Osteoblast (primary cell): Measurements from ENCODE around the gene MCM5. TPM values are rescaled to one million over a fixed set of nuclear protein-coding genes. Genes with fewer than 3 reads are reported as not detected.
A peak's percentile ranks its signal among the peaks of the same experiment; 100 is the strongest.

ENCODE experiments used
- DNase-seq: peaks from one replicate; pipeline ENCODE4 v3.0.0; 2011; ENCODE audit warnings: low spot score, mixed read lengths; ENCODE audit not compliant: insufficient read length; ENCODE audit errors: missing footprints
- H2AFZ ChIP-seq: 2 replicates; pipeline ENCODE4 v1.6.0; 2011; ENCODE audit warnings: mild to moderate bottlenecking, low read length
- H3K27ac ChIP-seq: 2 replicates; pipeline ENCODE4 v1.5.1; 2011; ENCODE audit warnings: mild to moderate bottlenecking, low read depth, low read length, moderate library complexity
- H3K27me3 ChIP-seq: 2 replicates; pipeline ENCODE4 v1.6.0; 2012; ENCODE audit warnings: mild to moderate bottlenecking, control low read depth, inconsistent platforms, low read length, moderate library complexity; ENCODE audit not compliant: insufficient read depth
- H3K36me3 ChIP-seq: 2 replicates; pipeline ENCODE4 v1.5.1; 2011; ENCODE audit warnings: mild to moderate bottlenecking, low read length, control low read depth, moderate library complexity; ENCODE audit not compliant: insufficient read depth
- H3K4me1 ChIP-seq: 2 replicates; pipeline ENCODE4 v1.5.1; 2011; ENCODE audit warnings: mild to moderate bottlenecking, low read length, control low read depth, moderate library complexity; ENCODE audit not compliant: insufficient read depth
- H3K4me2 ChIP-seq: 2 replicates; pipeline ENCODE4 v1.6.0; 2011; ENCODE audit warnings: mild to moderate bottlenecking, low read length; ENCODE audit not compliant: insufficient read depth
- H3K4me3 ChIP-seq: fragments of 200-600 bp; sonication (generic); 3 replicates; pipeline ENCODE4 v1.5.1; 2012; ENCODE audit warnings: mild to moderate bottlenecking, low read length, inconsistent platforms; ENCODE audit not compliant: insufficient read depth
- H3K79me2 ChIP-seq: 2 replicates; pipeline ENCODE4 v1.6.0; 2012; ENCODE audit warnings: mild to moderate bottlenecking, low read length, control low read depth, inconsistent platforms; ENCODE audit not compliant: insufficient read depth
- H3K9me3 ChIP-seq: 2 replicates; pipeline ENCODE4 v1.5.1; 2011; ENCODE audit warnings: low read depth, low read length, control low read depth
- H4K20me1 ChIP-seq: 2 replicates; pipeline ENCODE4 v1.6.0; 2012; ENCODE audit warnings: mild to moderate bottlenecking, low read length, control low read depth; ENCODE audit not compliant: insufficient read depth
- total RNA-seq: library from RNA; depleted of rRNA; stranded (reverse); fragments of >200 nt; gene quantifications from 2 replicates; pipeline ENCODE4 v1.2.3, GENCODE V29; 2012
- TF ChIP-seq, protein P1 (sequence below): IDR thresholded peaks from 2 replicates; pipeline ENCODE4 v1.5.1; 2011; ENCODE audit warnings: mild to moderate bottlenecking, low read depth, low read length, moderate library complexity; ENCODE audit errors: extremely low read depth

MCM5 gene
- total RNA-seq, 1 donor = 12.7 TPM

- H3K4me3 ChIP-seq = no peak overlapping the region
- H2AFZ ChIP-seq = no peak overlapping the region
- TF ChIP-seq, protein P1, sequence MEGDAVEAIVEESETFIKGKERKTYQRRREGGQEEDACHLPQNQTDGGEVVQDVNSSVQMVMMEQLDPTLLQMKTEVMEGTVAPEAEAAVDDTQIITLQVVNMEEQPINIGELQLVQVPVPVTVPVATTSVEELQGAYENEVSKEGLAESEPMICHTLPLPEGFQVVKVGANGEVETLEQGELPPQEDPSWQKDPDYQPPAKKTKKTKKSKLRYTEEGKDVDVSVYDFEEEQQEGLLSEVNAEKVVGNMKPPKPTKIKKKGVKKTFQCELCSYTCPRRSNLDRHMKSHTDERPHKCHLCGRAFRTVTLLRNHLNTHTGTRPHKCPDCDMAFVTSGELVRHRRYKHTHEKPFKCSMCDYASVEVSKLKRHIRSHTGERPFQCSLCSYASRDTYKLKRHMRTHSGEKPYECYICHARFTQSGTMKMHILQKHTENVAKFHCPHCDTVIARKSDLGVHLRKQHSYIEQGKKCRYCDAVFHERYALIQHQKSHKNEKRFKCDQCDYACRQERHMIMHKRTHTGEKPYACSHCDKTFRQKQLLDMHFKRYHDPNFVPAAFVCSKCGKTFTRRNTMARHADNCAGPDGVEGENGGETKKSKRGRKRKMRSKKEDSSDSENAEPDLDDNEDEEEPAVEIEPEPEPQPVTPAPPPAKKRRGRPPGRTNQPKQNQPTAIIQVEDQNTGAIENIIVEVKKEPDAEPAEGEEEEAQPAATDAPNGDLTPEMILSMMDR = no peak
- no peak overlapping the region for H3K4me2 ChIP-seq
- no peak overlapping the region for H3K27ac ChIP-seq
- no peaks in the 10 kb centered on the region for H3K36me3 ChIP-seq
- H3K9me3 ChIP-seq = no peaks in the 10 kb centered on the region
- H3K79me2 ChIP-seq = no peaks in the 10 kb centered on the region
- H3K4me1 ChIP-seq = peaks cover 13% of the 10 kb centered on the region
- no peaks in the 10 kb centered on the region for H4K20me1 ChIP-seq
- H3K27me3 ChIP-seq = no peaks in the 10 kb centered on the region
- peak; percentile 21 for DNase-seq
Observed at GRCh38 chr22:35443338-35443737, 43.4 kb downstream of the MCM5 start.

- Histone ChIP-seq H3K36me3 (no peaks in the 10 kb centered on the region), H3K27ac (no peak overlapping the region), H4K20me1 (no peaks in the 10 kb centered on the region), H3K9me3 (no peaks in the 10 kb centered on the region), H3K4me3 (no peak overlapping the region), H3K4me2 (no peak overlapping the region), H3K4me1 (peaks cover 13% of the 10 kb centered on the region), H3K79me2 (no peaks in the 10 kb centered on the region), H3K27me3 (no peaks in the 10 kb centered on the region), H2AFZ (no peak overlapping the region)
- TF ChIP-seq, protein P1 = no peak
- DNase-seq = peak; percentile 22
Observed at GRCh38 chr22:35443790-35444684, 44.1 kb downstream of the MCM5 start.

DNA sequence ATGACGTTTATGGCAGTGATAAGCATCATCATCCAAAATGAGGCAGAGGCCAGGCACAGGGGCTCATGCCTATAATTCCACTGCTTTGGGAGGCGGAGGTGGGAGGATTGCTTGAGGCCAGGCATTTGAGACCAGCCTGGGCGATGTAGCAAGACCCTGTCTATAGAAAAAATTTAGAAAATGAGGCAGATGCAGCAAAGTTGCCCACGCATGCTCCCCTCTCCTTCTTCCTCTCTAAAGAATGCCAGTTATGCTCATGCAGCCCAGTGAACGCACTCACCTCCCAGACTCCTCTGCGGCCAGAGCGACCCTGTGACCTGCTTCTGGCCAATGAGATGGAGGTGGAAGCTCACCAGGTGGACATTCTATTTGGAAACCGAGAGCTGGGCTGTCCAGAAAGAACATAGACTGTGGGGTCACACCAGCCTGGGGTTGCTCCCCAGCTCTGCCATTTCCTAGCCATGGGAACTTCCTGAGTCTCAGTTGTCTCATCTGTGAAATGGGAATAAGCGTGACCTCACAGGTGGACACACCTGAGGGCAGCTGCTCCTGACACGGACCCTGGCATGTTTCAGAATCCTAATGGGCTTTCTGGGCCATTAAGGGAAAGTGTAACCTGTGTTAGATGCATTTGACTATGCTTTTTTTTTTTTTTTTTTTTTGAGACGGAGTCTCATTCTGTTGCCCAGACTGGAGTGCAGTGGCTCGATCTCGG, 44.9 kb downstream of the MCM5 start:
- H4K20me1 ChIP-seq = no peaks in the 10 kb centered on the region
- peak; percentile 6 for DNase-seq
- H3K36me3 ChIP-seq = no peaks in the 10 kb centered on the region
- H3K4me2 ChIP-seq = no peak overlapping the region
- no peak overlapping the region for H3K27ac ChIP-seq
- H3K4me1 ChIP-seq = peaks cover 13% of the 10 kb centered on the region
- H3K79me2 ChIP-seq = no peaks in the 10 kb centered on the region
- H3K9me3 ChIP-seq = no peaks in the 10 kb centered on the region
- no peak overlapping the region for H3K4me3 ChIP-seq
- H2AFZ ChIP-seq = no peak overlapping the region
- no peaks in the 10 kb centered on the region for H3K27me3 ChIP-seq
- TF ChIP-seq, protein P1 = no peak

DNA sequence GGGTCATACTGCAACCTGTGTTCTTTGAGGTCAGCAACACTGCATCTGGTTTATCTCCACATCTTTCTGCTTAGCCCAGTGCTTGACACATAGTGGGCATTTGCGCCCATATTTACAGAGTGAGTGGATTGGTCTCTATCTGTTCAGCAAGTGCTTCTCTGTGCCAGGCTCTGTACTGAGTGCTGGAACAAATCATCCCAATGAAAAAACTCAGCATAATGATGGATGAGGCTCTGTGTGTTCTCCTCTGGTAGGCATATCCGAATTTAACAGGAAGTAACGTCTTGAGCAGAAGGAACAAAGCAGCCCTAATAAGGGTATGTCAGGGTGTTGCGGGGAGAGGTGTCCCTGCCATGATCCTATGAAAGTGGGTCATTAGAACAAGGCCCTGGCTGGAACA, 46.0 kb downstream of the MCM5 start:
- Histone ChIP-seq H3K27me3 (no peaks in the 10 kb centered on the region), H4K20me1 (no peaks in the 10 kb centered on the region), H3K4me3 (no peak overlapping the region), H3K79me2 (no peaks in the 10 kb centered on the region), H3K9me3 (no peaks in the 10 kb centered on the region), H3K27ac (peak overlapping the region; percentile 70), H3K4me2 (peak overlapping the region; percentile 28), H3K4me1 (peaks cover 13% of the 10 kb centered on the region), H3K36me3 (no peaks in the 10 kb centered on the region), H2AFZ (peak overlapping the region; percentile 77)
- peak; percentile 6 for DNase-seq
- TF ChIP-seq, protein P1 = no peak
